Esophagus muscularis mucosa (tissue), 3 donors: ENCODE results near the gene HHIPL1.

ENCODE experiments used
- CTCF ChIP-seq, 3 experiments: fragments of 200-600 bp in 2 of 3; fragments of 450-650 bp in 1 of 3; sonication (generic) in 2 of 3; IDR thresholded peaks; one replicate each; pipeline ENCODE4 v1.5.1; 2017 to 2019; ENCODE audit warnings: antibody characterized with exemption in 3 of 3, mild to moderate bottlenecking in 2 of 3, moderate library complexity in 1 of 3
- POLR2A ChIP-seq: fragments of 450-650 bp; IDR thresholded peaks from one replicate; pipeline ENCODE4 v1.6.1; 2017; ENCODE audit warnings: antibody characterized with exemption, moderate library complexity, mild to moderate bottlenecking, low read depth

DNA sequence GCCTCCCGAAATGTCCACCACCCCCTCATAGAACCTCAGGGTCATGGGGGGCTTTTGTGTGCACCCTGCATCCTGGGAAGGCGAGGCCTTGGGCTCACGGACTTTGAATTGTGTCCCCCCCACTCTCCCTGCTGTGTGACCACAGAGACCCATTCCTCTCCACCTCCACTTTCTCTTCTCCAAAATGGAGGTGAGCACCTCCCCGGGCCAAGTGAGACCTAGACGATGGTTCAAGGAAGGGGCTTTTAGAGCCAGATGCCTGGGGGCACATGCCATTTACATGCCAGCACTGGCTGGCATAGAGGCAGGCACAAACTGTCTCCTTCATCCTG is 72.7 kb downstream of the HHIPL1 start:
- TF ChIP-seq CTCF (IDR thresholded peaks at IDR 0.05) = no peak
- TF ChIP-seq POLR2A = no peak
